DND-41 (cell line): ENCODE measurements around the gene SLC5A1.

ENCODE experiments used
- CTCF ChIP-seq: IDR thresholded peaks from 2 replicates; pipeline ENCODE4 v1.5.1; 2012; ENCODE audit warnings: borderline replicate concordance, low read length, moderate library complexity, mild to moderate bottlenecking; ENCODE audit not compliant: poor library complexity, severe bottlenecking; ENCODE audit errors: extremely low read depth
- EZH2 ChIP-seq: IDR thresholded peaks from 3 replicates; pipeline ENCODE4 v1.6.1; 2012; ENCODE audit warnings: borderline replicate concordance, low read depth, mild to moderate bottlenecking, moderate library complexity, low read length, inconsistent platforms; ENCODE audit not compliant: severe bottlenecking

DNA sequence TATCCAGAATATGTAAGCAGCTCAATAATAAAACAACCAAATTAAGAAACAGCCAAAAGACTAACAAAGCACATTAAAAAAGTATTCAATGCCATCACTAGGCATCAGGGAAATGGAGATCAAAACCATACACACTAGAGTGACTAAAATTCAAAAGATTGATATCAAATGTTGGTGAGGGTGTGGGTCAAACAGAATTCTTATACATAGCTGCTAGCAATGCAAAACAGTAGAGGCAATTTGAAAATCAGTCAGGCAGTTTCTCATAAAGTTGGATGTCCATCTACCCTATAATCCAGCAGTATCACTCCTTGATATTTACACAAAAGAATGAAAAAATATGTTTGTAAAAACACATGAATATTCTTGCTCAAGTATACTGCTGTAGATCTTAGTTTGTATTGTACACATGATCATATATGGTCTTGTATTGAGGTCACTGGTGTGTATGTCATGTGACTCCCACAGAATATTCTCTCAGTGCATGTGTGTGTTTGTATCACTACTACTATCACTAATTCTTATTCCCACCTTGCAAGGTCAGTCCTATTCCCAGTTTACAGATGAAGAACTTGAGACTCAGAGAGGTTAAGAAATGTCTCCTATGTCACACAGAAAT, 54.9 kb downstream of the SLC5A1 start:
- no peak for TF ChIP-seq EZH2
- TF ChIP-seq CTCF, result no peak
